ENCODE data around the gene LAMA2.

The LAMA2 gene, protein sequence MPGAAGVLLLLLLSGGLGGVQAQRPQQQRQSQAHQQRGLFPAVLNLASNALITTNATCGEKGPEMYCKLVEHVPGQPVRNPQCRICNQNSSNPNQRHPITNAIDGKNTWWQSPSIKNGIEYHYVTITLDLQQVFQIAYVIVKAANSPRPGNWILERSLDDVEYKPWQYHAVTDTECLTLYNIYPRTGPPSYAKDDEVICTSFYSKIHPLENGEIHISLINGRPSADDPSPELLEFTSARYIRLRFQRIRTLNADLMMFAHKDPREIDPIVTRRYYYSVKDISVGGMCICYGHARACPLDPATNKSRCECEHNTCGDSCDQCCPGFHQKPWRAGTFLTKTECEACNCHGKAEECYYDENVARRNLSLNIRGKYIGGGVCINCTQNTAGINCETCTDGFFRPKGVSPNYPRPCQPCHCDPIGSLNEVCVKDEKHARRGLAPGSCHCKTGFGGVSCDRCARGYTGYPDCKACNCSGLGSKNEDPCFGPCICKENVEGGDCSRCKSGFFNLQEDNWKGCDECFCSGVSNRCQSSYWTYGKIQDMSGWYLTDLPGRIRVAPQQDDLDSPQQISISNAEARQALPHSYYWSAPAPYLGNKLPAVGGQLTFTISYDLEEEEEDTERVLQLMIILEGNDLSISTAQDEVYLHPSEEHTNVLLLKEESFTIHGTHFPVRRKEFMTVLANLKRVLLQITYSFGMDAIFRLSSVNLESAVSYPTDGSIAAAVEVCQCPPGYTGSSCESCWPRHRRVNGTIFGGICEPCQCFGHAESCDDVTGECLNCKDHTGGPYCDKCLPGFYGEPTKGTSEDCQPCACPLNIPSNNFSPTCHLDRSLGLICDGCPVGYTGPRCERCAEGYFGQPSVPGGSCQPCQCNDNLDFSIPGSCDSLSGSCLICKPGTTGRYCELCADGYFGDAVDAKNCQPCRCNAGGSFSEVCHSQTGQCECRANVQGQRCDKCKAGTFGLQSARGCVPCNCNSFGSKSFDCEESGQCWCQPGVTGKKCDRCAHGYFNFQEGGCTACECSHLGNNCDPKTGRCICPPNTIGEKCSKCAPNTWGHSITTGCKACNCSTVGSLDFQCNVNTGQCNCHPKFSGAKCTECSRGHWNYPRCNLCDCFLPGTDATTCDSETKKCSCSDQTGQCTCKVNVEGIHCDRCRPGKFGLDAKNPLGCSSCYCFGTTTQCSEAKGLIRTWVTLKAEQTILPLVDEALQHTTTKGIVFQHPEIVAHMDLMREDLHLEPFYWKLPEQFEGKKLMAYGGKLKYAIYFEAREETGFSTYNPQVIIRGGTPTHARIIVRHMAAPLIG (N-terminal part only)

DNA sequence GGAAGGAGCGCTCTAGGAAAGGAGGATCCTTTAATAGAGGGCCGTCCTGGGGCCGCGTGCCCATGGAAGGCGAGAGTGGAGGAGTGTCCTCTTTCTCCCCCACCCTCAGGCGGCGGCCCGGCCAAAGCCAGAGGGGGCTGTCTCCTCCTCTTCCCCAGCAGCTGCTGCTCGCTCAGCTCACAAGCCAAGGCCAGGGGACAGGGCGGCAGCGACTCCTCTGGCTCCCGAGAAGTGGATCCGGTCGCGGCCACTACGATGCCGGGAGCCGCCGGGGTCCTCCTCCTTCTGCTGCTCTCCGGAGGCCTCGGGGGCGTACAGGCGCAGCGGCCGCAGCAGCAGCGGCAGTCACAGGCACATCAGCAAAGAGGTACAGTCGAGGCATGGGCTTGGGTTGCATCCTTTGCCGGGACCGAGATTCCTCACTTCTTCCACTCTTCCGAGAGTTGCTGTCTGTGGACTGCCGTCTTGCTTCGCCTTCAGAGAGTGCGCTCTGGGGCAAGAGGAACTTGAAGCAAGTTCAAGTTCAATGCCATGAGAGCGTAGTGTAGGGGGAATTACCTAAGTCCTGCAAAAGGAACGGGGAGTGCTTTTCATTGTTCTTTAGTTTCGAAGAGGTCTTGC is at the start of gene LAMA2:
Gene LAMA2 (plus strand): TSS at position 148 of the 621 bp plus-strand sequence. CDS start 108 bp downstream, at position 256.
- no peak for DNase-seq

DNA sequence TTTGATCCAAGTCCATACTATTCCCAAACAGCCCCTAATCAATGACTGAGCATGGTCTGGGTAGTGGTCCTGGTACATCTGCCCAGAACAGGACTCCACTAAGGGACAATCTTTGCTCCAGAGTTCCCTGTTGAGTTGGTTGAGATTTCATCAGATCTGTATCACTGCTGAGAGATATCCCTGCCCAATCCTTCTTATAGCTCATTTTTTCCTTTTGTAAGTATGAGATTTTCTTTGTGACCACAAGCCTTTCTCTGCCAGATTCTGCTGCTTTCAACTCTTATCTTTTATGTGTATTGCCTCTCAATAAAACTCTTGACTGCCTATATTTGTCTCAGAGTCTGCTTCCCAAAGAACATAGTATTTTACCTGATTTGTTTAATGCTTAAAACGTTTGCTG is 46.2 kb upstream of the LAMA2 start:
- no peak for DNase-seq

DNA sequence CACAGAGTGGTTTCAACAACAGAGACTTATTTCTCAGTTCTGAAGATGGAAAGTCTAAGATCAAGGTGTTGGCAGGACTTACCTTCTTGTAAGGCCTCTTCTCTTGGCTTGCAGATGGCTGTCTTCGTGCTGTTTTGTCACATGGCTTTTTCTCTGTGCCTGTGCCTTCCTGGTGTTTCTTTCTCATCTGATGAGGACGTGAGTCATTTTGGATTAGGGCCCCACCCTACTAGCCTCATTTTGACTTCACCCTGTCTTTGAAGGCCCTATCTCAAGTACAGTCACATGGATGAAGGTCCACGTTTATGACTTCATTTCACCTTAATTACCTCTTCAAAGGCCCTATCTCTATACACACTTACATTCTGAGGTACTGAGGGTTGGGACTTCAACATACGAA is 41.4 kb upstream of the LAMA2 start:
- no peak for DNase-seq

DNA sequence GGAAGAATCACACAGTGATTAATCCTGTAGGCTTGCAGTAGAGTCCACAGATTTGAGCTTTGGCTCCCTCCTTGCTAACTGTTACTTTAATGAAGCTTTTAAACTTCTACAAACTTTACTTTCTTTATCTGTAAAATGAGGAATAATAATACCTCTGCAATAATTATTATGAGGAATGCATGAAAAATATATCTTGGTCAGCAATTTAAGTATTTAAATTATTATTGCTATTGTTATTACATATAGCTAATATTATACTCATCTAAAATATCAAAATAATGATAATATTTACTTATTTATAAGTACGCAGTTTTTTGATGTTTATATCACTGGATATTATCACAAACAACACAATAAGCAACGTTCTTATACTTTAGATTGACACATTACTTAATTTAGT is 38.3 kb upstream of the LAMA2 start:
- DNase-seq = no peak

DNA sequence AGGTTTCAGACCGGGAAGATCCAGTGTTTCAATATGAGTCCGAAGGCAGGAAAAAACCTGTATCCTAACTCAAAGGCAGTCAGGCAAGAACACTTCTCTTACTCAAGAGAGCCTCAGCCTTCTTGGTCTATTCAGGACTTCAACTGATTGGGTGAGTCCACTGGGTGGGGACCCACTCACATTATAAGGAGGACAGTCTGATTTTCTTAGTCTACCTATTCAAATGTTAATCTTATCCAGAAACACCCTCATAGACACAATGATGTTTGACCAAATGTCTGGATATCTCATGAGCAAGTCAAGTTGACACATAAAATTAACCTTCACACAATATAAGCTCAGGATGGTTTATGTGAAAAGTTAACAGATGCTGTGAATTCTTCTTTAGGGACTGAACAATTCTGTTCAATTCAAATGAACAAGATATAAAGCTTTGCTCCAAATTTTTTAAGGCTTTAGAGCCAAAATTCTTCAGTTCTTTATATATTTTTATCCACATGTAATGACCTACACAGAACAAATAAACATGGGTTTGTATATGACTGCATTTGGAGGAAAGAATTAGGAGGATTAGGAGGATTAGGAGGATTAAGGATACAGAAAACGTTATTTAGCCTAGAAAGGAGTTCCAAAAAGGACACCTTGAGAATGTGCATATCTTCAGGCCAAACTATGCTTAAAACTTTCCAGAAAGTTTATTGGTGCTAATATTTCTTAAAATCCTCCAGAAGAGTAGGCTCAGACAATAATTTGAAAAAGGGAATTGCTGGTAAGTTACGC is 35.3 kb upstream of the LAMA2 start:
- no peak for DNase-seq

DNA sequence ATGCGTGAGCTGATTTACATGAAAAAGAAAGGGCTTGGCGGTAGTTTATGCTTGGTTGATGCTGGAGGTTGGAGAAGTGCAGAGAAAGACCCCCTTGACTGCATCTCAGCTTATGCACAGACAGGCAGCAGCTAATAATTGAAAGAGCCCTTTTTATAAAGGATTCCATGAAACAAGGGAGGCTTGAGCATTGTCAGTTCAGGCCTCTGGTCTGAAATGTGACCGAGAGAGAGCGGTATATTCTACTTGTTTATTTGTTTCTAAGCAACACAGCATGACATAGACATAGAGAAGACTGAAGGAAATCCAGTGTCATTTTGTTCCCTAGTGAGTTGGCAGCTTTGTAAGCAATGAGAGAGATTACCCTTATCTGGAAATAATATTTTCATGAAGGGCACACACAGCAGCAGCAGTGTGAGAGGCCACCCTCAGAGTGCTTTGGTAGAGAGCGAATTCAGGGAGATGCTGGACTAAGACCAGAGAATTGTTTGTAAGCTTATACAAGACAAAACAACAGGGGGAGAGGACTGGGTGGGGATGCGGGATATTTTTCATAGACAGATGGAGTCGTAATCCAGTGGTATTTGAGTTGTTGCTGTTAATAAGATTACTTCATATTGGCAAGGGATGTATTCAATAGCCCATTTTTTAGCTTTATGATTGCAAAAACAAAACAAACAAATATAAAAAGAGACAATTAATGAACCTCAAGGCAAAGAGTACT is 34.6 kb upstream of the LAMA2 start:
- DNase-seq = no peak

DNA sequence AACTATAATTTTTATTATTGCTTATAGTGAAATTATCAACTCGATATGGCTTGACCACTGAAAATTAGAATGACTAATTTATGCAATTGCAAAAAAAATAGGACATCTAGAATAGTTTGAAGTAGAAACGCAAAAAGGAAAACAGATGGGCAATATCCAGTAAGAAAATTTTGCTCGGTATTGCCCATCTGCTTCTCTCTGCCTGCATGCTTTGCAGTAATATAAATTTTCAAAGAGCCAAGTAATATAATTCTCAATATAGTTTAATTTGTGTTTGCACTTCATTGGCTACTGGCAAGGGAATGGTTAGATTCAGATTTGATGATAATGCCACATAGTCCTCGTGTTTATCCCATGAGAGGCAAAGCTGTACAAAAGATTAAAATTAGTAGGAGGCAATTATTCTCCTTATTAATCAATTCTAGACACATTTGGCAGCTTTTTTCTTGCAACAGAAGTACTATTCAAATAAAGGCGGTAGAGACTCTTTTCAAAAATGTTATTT is 27.3 kb upstream of the LAMA2 start:
- no peak for DNase-seq

DNA sequence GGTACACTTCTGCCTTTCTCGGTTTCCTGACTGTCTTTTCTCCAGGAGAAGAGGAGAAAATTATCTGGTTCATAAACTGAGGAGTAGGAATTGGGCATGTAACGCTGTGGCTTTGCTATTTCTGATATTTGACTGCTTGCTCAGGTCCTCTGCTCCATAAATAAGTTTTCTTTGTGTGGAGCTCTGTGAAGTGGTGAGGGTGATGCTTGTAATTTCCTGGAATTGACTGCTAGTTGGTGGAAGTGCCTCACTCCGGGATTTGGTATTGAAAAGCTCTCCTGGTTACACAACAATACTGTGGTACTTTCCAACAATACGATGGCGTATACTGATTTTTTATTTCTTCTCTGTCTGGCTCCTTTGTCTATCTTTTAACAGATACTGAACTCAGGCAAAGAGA is 25.1 kb upstream of the LAMA2 start:
- no peak for DNase-seq

DNA sequence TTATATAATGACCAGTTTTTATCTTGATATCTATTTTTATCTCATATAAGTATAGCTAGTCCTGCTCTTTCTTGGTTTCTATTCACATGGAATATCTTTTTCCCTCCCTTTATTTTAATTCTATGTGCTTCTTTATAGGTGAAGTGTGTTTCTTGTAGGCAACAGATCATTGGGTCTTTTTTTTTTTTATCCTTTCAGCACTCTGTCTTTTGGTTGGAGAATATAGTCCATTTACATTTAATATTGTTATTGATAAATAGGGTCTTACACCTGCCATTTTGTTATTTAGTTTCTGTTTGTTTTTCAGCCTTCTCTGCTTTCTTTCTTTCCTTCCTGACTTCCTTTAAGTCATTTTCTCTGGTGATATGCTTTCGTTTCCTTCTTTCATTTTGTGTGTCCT is 22.2 kb upstream of the LAMA2 start:
- DNase-seq = no peak

DNA sequence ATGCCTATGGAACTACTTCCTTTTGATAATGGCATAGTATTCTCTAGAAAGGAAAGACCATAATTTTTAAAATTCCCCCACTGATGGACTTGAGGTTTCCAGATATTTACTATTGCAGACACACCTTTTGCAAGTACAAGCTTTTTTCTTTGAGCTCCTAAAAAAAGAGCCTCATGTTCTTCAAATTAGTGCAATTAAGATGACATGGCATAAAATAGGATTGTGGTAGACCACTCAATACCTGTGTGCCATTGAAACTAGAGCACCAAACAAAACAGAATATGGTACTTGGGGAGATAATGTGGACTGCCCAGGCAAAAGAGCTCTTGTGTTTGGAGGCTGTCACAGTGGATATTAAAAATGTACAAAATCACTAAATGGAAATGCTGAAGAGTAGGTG is 19.0 kb upstream of the LAMA2 start:
- no peak for DNase-seq

DNA sequence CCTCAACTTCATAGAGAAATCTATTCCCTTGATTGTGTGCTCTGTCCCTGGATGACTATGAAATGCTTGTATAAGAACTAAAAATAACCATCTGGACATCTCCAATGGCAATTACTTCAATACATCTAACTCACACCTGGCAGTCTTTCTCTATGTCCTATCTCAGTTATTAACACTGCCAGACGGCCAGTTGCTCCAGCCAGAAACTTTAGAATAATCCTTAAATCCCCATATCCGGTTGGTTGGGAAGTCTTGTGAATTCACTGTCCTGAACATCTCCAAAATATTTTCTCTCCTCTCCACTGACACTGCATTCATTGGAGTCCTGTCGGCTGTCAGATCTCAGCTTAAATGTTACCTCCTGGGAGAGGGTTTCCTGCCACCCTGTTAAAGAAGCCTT is 12.2 kb upstream of the LAMA2 start:
- DNase-seq = no peak

DNA sequence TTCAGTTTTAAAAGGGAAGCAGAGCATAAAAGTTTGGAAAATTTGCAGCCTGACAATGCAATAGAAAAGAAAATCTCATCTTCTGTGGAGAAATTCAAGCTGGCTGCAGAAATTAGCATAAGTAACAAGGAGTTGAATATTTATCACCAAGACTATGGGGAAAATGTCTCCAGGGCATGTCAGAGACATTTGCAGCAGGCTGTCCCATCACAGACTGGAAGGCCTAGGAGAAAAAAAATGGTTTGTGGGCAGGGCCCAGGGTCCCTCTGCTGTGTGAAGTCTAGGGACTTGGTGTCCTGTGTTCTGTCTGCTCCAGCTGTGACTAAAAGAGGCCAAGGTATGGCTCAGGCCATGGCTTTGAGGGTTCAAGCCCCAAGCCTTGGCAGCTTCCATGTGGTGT is 8.1 kb upstream of the LAMA2 start:
- DNase-seq = no peak

DNA sequence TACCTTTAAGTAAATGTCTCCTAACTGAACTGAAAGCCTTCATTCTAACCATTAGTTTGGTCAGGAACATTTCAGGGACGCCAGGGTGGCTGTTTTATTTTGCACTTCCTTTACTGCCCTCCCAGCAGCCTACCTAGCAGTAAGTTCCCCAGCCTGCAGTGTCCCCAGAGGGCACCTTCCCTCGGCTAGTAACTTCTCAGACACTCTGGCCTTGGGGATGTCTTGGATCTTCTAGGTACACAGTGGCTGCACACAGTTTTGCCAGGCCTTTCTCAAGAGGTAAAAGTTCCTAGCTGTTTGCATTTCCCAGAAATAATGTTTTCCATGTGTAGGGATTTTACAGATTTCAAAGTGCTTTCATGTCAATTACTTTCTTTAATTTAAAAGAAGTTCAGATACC is 378 bp upstream of the LAMA2 start:
- DNase-seq = no peak

DNA sequence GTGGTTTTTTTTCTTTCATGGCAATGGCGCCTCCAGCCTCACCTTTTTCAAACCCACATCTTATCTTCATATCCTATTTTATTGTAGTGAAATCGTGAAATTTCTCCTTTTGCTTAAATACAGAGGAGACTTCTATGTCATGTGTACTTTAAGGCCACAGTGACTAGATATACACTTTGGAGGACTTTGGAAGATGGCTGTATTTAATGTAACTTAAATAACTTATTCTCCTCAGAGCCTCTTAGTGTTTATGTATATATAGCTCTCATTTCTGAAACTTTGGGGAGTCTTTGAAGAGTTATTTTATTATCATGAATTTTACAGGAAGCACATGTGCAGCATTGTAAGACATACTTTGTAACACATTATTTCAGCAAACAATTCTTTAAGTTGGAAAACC is 968 bp downstream of the LAMA2 start:
- DNase-seq = no peak

DNA sequence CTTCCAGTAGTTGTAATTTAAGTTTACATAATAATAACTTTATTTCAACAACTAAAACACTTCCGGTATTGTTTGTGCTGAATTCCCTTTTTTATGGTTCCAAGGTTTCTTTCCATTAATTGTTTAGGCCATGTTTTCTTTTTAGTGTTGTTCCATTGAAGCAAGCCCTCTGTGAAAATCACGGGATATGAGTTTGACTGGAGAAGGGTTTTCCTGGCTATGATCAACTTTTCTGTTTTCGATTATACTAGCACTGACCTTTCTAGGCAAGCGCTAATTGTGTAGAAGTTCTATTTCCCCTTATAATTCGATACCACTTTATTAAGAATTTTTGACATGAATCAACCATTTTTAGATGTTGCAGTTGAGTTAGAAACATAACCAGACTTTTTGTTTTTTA is 2.4 kb downstream of the LAMA2 start:
- no peak for DNase-seq

DNA sequence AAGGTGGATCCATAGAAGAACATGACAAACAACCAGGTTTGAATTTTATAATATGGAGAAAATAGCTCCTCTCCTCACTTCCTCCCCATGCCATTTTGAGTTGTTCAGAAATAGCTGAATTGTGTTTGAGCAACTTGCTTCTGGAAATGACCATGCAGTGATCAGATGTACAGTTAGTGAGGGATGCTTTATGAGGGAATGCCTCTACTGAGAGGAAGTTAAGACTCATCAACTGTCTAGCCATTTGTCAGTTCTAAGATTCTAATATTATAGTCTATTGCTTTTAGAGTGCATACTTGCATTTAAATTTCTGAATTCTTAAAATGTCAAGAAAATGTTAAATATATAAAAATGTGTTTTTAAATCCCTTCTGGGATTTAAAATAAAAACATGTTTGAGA is 3.8 kb downstream of the LAMA2 start:
- no peak for DNase-seq

DNA sequence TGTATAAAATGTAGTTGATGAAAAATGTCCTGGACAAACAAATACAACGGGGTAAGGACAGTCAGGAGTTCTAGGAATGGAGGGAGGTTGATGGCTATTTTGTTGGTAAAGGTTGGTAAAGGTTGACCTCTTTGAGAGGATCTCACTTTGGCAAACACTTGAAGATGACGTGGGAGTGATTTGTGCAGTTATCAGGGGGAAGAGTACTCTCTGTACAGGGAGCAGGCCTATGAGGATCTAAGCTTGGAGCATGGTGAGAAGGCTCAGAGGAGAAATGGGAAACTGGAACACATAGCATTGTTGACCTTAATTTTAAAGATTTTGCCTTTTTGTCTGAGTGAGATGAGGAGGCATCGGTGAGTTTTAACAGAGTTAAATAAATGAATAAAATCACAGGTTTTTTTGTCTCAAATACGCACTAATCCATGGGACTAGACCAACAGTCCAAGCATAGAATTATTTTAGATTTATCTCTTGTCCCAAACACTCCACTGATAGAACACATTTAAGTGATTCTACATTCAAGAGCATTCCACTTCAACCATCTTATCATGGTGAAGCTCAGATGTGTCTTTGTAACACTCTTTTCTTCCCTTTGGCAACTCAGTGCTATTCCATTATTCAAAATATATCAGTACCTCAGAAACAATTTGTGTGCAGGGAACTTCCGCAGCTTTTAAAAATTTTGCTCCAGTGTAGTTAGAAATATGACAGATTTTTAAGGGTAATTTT is 5.7 kb downstream of the LAMA2 start:
- DNase-seq = no peak

DNA sequence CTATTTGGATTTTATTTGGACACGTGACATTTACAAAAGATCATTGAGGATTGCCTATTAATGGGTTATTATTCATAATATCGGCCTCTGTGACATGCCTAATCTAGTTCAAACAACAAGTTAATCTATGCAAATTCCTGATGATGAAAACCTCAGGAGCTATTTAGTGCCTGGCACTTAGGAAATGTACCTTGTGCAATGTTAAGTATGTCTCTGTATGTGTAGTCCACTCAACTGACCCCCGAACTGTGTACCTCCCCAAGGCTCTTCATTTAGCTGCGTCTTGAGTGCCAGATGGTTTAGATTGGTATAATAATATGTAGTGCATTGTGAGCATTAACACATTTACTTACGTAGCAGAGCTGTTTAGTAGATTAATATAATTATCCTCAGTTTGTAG is 6.9 kb downstream of the LAMA2 start:
- no peak for DNase-seq

DNA sequence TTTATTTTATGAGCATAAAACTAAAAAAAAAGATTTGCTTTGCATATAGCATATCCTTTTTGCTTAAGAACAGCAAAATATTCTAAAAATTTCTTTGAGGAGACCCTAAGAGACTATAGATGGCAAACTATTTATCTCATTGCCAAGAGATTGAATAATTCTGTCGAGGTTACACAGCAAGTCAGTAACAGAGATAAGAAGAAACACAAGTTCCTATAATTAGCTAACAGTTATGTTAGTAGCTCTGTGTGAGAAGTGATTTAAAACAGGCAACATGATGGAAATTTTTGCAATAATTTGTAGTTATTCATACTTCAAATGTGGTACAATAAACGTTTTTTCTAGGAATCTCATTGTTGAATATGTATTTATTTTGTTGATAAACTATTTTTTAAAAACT is 9.1 kb downstream of the LAMA2 start:
- DNase-seq = no peak

DNA sequence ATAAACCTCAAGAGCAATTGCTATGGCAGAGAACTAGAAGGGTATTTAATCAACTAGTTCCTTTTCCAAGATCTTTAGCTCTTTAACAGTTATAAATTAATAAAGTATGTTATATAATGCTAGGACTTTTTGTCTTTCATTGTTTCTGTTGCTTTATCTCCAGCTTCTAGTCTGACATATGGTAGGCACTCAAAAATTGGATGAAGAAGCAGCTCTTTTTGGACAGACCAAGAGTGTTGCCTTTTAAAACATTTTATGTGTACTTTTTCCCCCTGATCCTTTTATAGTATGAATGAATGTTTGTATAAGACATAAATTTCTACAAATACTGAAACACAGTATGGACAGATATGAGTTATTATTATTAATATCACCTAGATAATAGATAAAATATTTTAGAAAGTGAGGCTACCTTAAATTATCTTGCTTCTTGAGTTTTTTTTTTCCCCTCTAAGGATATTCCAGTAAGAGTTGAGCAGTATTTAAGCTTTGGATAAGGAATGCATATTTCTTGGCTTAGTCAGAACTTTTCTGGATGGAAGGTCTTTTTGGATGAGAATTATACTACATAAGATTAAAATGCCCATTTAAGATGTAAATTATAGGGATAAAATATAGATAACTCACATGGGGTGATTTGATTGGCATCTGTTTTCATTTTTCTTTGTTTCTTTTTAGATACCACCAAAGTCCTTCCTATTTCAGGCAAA is 16.6 kb downstream of the LAMA2 start:
- DNase-seq = no peak
